ENCODE measurements around the gene RNF144B. TPM values are rescaled to one million over a fixed set of nuclear protein-coding genes. Genes with fewer than 3 reads are reported as not detected.

Gene RNF144B
- total RNA-seq, 1 donor from 2014 or later, result 10.2 TPM

GRCh38 chr6:18414116-18414515 is 27.0 kb downstream of the RNF144B start:
- TF ChIP-seq CTCF (IDR thresholded peaks at IDR 0.05), result no peak
- Mint-ChIP-seq H3K36me3 (ENCODE audit: low read depth) (peaks cover 2% of the 10 kb centered on the region), H3K27me3 (ENCODE audit: low read depth) (no peaks in the 10 kb centered on the region), H3K9me3 (ENCODE audit: low read depth) (peaks cover 5% of the 10 kb centered on the region), H3K4me3 (ENCODE audit: unreplicated experiment) (no peak overlapping the region), H3K4me1 (ENCODE audit: low read depth) (peaks cover 41% of the 10 kb centered on the region), H3K27ac (ENCODE audit: unreplicated experiment) (no peak overlapping the region)
- DNase-seq (ENCODE audit: low spot score), result no peak

- Mint-ChIP-seq H3K9me3 (ENCODE audit: low read depth) (peaks cover 5% of the 10 kb centered on the region), H3K27me3 (ENCODE audit: low read depth) (no peaks in the 10 kb centered on the region), H3K4me1 (ENCODE audit: low read depth) (peaks cover 39% of the 10 kb centered on the region), H3K27ac (ENCODE audit: unreplicated experiment) (peak overlapping the region; percentile 79), H3K4me3 (ENCODE audit: unreplicated experiment) (no peak overlapping the region), H3K36me3 (ENCODE audit: low read depth) (peaks cover 2% of the 10 kb centered on the region)
- TF ChIP-seq CTCF (IDR thresholded peaks at IDR 0.05), result no peak
- DNase-seq (ENCODE audit: low spot score), result no peak
Measured at GRCh38 chr6:18415207-18415606, 28.1 kb downstream of the RNF144B start.

GRCh38 chr6:18415671-18416340 is 28.7 kb downstream of the RNF144B start:
- Mint-ChIP-seq H3K4me1 (ENCODE audit: low read depth) (peaks cover 33% of the 10 kb centered on the region), H3K9me3 (ENCODE audit: low read depth) (peaks cover 2% of the 10 kb centered on the region), H3K27ac (ENCODE audit: unreplicated experiment) (peak overlapping the region; percentile 79), H3K27me3 (ENCODE audit: low read depth) (no peaks in the 10 kb centered on the region), H3K4me3 (ENCODE audit: unreplicated experiment) (peak overlapping the region; percentile 11), H3K36me3 (ENCODE audit: low read depth) (no peaks in the 10 kb centered on the region)
- DNase-seq (ENCODE audit: low spot score), result no peak
- TF ChIP-seq CTCF (IDR thresholded peaks at IDR 0.05), result no peak

GRCh38 chr6:18416341-18416679 is 29.2 kb downstream of the RNF144B start:
- H3K9me3 Mint-ChIP-seq (ENCODE audit: low read depth), result peaks cover 2% of the 10 kb centered on the region
- H3K4me1 Mint-ChIP-seq (ENCODE audit: low read depth), result peaks cover 31% of the 10 kb centered on the region
- peak overlapping the region; percentile 11 for H3K4me3 Mint-ChIP-seq (ENCODE audit: unreplicated experiment)
- no peaks in the 10 kb centered on the region for H3K27me3 Mint-ChIP-seq (ENCODE audit: low read depth)
- no peaks in the 10 kb centered on the region for H3K36me3 Mint-ChIP-seq (ENCODE audit: low read depth)
- H3K27ac Mint-ChIP-seq (ENCODE audit: unreplicated experiment), result peak overlapping the region; percentile 79
- TF ChIP-seq CTCF (IDR thresholded peaks at IDR 0.05), result no peak
- no peak for DNase-seq (ENCODE audit: low spot score)

GRCh38 chr6:18420328-18420727 is 33.2 kb downstream of the RNF144B start:
- Mint-ChIP-seq H3K36me3 (ENCODE audit: low read depth) (peaks cover 2% of the 10 kb centered on the region), H3K27ac (ENCODE audit: unreplicated experiment) (no peak overlapping the region), H3K4me1 (ENCODE audit: low read depth) (peaks cover 18% of the 10 kb centered on the region), H3K27me3 (ENCODE audit: low read depth) (no peaks in the 10 kb centered on the region), H3K4me3 (ENCODE audit: unreplicated experiment) (no peak overlapping the region), H3K9me3 (ENCODE audit: low read depth) (peaks cover 5% of the 10 kb centered on the region)
- DNase-seq (ENCODE audit: low spot score), result no peak
- TF ChIP-seq CTCF (IDR thresholded peaks at IDR 0.05), result no peak

All from chondrocyte (in vitro differentiated cells).